Stimulated activated CD4-positive, alpha-beta T cell treated with anti-CD3 and anti-CD28 coated beads, TNF-alpha, amount 100 ng/mL, for 1 hour (primary cell): ENCODE results near the gene SAP130.

Experiments
- DNase-seq, 3 donors: peaks; one replicate each; pipeline ENCODE4 v3.0.0-alpha.2; 2020; ENCODE audit warnings: low read depth in 3 of 3, low spot score in 1 of 3

SAP130 gene

GRCh38 chr2:128027801-128028667 lies at the start of gene SAP130:
TSS of gene SAP130 (minus strand) at chr2:128028059. CDS start at chr2:128026292, 1,767 bp downstream.
- peak; percentile 93 to 96 (median 93) for DNase-seq

DNA sequence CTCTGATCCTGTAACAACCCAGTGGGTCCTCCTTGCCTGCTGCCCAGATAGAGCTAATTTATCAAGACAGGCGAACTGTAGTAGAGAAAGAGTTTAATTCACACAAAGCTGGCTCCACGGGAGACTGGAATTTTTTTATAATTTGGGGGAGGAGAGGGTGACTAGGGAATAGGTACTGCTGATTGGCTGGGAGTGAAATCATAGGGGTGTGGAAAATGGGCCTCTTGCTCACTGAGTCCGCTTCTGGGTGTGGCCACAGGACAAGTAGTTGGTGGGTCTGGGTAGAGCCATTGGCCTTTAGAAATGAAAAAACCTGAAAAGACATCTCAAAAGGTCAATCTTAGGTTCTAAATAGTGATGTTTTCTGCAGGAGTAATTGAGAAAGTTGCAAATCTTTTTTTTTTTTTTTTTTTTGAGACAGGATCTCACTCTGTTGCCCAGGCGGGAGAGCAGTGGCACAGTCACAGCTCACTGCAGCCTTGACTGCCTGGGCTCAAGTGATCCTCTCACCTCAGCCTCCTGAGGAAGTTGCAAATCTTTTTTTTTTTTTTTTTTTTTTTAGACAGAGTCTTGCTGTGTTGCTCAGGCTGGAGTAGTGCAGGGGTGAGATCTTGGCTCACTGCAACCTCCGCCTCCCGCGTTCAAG lies 48.7 kb upstream of the SAP130 start:
- DNase-seq, result no peak

- no peak for DNase-seq
Observed at GRCh38 chr2:128073278-128073677, 45.4 kb upstream of the SAP130 start.

DNA sequence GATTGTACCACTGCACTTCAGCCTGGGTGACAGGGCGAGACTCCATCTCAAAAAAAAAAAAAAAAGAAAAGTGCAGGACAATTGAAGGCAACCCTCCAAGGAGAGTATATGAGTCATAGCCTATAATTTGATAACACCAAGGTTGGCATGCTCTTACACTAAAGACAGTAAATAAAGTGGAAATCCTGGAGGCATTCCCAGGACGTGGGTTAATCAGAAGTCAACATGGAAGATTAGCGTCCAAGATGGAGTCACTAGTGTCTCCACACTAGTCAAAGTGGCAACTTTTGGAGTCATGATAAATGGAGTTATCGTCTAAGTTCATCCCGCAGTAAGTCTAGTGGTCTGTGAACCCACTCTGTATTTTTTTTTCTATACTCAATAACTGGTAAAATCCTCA lies 41.9 kb upstream of the SAP130 start:
- no peak for DNase-seq

DNA sequence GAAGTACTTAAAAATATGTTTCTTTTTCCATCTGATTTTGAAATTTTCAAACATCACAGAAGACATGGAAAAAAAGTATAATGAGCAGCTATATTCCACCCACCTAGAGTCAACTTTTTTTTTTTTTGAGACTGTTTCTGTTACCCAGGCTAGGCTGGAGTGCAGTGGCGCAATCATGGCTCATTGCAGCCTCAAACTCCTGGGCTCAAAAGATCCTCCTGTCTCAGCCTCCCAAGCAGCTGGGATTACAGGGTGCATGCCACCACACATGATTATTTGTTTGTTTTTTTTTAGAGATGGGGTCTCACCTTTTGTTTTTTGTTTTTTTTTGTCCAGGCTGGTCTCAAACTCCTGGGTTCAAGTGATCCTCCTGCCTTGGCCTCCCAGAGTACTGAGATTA lies 36.5 kb upstream of the SAP130 start:
- no peak for DNase-seq

DNA sequence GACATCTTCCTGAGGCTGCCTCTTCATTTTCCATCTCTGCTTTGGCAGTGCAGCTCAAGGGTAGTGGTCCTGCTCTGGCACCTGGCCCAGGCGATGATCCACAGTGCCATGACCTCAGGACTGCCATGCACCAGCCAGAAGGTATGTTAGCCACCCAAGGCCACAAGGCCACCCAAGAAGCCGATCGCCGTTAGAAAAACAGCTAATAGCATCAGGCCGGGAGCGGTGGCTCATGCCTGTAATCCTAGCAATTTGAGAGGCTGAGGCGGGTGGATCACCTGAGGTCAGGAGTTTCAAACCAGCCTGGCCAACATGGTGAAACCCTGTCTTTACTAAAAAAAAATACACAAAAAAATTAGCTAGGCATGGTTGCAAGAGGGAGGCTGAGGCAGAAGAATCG lies 34.7 kb upstream of the SAP130 start:
- no peak for DNase-seq

- DNase-seq, result no peak
Observed at GRCh38 chr2:128058114-128058513, 30.3 kb upstream of the SAP130 start.

DNA sequence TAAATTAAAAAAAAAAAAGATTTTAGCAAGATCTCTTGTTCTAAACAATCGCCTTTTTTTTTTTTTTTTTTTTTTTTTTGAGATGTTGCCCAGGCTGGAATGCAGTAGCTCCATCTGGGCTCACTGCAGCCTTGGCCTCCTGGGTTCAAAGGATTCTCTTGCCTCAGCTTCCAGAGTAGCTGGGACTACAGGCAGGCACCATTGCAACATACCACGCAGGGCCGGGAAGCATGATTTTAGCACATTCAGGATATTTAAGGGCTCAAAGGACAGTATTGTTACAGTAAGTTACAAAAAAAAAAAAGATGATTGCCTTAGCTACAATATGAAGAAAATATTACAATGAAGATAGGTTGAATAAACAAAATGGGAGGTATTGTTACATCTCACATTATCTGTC lies 29.5 kb upstream of the SAP130 start:
- no peak for DNase-seq

DNA sequence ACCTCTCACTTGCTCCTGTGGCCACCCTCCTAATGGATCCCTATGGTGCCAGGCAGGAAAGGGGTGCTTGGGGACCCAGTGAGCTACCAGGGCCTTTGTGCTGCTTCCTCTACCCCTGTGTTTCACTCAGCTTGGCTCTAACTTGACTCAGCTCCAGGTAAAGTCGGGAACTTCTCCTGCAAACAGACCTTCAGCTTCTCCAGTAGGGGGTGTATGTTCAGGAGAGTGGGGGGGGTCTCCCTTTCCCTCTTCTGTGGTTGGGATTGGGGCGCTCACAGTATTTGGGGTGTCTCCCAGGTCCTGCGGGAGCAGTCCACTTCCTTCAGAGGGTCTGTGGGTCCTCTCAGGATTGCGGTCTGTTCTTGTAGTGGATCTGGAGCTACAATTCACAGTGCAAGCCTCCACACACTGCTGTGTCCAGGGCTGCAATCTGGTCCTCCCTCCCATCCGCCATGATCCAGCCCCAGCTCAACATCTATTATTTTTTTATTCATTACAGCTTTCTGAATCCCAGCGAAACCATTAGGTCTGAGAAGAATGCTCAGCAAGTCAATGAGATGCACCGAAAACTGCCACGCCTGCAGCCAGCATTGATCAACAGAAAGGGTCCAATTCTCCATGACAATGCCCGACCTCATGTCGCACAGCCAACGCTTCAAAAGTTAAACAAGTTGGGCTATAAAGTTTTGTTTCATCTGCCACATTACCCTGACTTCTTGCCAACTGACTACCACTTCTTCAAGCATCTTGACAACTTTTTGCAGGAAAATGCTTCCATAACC lies 26.4 kb upstream of the SAP130 start:
- DNase-seq, result no peak

DNA sequence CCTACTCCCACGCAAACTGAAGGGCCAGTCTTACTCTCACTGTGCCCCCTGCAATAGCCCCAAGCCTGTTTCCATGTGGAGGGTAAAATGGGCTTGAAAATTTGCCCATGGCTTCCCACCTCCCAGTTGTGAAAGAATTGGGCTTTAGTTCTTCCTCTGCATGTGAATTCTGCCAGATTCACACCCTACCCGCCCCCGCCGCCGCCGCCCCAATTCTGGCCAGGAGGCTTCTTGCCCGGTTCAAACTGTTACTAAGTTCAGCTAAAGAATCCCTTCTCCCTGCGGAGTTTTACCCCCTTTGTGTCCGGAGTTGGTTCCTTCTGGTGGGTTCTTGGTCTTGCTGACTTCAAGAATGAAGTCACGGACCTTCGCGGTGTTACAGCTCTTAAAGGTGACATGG lies 25.5 kb upstream of the SAP130 start:
- DNase-seq, result no peak

DNA sequence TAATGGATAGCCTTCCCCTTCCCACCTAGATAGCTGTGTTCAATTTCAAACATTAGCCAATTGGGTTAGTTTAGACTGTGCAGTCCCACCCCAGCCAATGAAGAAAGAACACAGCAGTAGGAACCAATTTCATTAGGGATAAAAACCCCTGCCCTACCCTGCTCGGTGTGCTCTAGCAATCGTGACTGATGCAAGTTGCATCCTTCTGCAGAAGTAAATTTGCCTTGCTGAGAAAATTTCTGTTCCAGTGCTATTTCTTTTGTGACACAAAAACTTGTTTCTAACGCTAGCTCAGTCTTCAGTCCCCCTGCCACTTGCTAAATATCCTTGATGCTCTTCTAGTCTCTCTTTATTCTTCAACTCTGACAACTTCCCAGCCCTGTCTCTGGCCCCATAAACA lies 15.2 kb upstream of the SAP130 start:
- DNase-seq, result no peak

DNA sequence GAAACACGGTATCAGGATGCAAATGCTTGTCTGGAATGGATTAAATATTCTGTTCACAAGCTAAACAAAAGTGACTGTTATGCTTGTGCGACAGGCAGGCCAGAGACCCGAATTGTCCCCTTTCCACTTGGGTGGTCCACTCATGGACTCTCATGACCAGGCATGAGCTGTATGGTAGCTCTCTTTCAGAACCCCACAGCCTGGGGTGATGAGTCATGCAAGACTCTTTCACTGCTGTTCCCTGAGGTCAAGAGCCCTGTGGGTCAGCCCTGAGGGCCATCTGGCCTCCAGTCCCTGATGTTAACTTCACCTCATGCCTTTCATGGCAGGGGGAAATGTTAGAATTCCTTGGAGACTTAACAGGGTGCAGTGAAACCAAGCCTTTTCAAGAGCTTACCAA lies 13.7 kb upstream of the SAP130 start:
- DNase-seq, result no peak

- DNase-seq, result no peak
Observed at GRCh38 chr2:128040166-128040771, 12.4 kb upstream of the SAP130 start.

DNA sequence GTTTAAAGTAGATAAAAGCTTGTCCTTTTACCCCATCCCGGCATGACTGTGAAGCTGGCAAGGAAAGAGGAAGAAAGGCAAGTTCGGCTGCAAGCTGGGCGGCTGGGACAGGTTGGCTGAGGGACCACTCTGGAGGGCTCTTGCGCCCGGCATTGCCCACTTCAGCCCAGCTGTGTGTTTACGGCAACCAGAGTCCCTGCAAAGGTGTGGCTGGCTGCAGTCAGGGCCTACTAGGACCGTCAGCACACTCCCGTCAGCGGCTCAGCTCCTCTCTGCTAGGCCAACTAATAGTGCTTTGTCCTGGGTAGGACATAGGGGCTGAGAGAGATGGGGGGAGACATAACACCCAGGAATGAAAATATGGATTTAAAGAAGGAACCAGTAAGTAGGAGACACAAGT lies 11.7 kb upstream of the SAP130 start:
- DNase-seq, result no peak

DNA sequence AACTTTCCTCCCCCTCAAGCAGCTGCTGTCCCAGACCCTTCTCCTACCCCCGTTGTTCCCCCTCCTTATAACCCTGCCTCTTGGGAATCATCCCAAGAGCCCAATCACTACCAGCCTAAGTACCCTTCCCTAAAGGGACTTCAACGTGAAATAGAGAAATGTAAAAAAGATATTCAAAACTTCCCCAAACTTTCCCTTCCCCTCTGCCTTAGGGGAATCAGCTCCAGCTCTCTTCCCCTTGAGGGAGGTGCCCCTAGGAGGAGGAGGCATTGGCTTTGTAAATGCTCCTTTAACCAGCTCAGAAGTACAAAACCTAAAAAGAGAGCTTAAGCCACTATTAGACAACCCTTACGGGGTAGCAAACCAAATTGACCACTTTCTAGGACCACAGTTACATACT lies 10.6 kb upstream of the SAP130 start:
- DNase-seq, result no peak

- DNase-seq, result no peak
Observed at GRCh38 chr2:128037649-128038048, 9.8 kb upstream of the SAP130 start.

DNA sequence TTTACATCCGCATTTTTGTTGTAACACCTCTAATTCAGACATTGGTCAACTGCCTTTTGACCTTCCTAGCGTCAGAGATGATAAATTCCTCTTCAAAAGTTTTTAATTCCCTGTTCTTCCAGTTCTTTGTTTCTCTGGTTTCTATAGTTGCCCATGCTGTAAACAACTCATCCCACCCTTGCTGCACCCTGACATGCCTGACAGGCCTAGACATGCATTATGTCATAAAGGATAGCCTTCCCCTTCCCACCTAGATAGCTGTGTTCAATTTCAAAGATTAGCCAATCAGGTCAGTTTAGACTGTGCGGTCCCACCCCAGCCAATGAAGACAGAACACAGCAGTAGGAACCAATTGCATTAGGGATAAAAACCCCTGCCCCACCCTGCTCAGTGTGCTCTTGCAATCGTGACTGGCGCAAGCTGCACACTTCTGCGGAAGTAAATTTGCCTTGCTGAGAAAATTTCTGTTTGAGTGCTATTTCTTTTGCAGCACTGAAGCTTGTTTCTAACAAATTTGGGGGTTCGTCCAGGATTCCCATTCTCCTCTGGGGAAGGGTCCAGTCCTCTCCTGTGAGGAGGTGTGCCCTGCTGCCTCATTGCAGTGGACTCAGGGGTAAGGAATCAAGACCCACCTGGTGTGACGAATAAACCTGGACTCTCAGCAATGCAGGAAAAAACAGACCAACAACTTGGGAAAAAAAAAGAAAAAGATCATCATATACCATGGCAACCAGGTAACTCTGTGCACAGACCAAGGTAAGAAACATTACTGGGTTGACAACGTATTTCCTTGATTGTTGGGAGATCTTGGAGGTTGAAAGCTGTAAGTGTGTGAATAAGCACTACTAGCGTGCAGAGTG lies 9.1 kb upstream of the SAP130 start:
- DNase-seq, result no peak

GRCh38 chr2:128032092-128032491 lies 4.2 kb upstream of the SAP130 start:
- no peak for DNase-seq

- DNase-seq, result no peak
Observed at GRCh38 chr2:128028668-128029054, 802 bp upstream of the SAP130 start.

DNA sequence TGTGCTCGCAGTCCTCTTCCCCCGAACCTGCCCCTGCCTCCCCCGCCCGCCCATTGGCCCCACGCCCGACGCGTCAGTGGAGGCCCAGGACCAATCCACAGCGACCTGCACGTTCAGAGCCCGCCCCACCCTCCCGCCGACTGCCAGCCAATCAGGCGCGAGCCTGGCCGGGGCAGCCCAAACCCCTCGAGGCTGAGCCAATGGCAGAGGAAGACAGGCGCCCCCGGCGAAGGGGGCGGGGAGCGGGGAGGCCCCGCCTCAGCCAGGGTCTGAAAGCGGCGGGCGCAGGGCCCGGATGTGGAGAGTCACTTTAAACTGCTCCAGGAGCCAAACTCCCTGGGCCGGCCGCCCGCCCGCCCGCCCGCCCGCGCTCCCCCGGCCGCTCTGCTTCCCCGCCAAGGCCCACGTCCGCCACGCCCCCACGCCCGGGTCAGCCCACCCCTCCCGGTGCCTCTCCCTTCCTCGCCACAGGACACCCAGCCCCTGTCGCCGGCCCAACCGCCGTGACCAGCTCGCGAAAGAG lies 520 bp downstream of the SAP130 start:
- DNase-seq, result peak; percentile 97 to 98 (median 97)
